Smooth muscle cell (in vitro differentiated cells): ENCODE measurements around the gene ANKRD13B. TPM values are rescaled to one million over a fixed set of nuclear protein-coding genes. Genes with fewer than 3 reads are reported as not detected.

Experiments
- DNase-seq: peaks from one replicate; lab custom pipeline; 2025; ENCODE audit not compliant: unreplicated experiment; lab: John Stamatoyannopoulos, UW
- H2AFZ ChIP-seq: fragments of 200-600 bp; sonication (generic); 2 replicates; pipeline ENCODE4 v1.6.0; 2016; ENCODE audit warnings: antibody characterized with exemption, low read depth, mild to moderate bottlenecking
- H3F3A ChIP-seq: fragments of 200-600 bp; sonication (generic); 2 replicates; pipeline ENCODE4 v1.6.0; 2017; ENCODE audit warnings: antibody characterized with exemption, low read depth
- H3K27ac ChIP-seq: fragments of 200-600 bp; sonication (generic); 2 replicates; pipeline ENCODE4 v1.5.1; 2016; ENCODE audit warnings: low read depth, mild to moderate bottlenecking
- H3K27me3 ChIP-seq: fragments of 200-600 bp; sonication (generic); 2 replicates; pipeline ENCODE4 v1.6.1; 2016; ENCODE audit warnings: low read depth, mild to moderate bottlenecking
- H3K36me3 ChIP-seq: fragments of 200-600 bp; sonication (generic); 2 replicates; pipeline ENCODE4 v1.5.1; 2016; ENCODE audit warnings: low read depth
- H3K4me1 ChIP-seq: fragments of 200-600 bp; sonication (generic); 2 replicates; pipeline ENCODE4 v1.5.1; 2016; ENCODE audit warnings: low read depth
- H3K4me2 ChIP-seq: fragments of 200-600 bp; sonication (generic); 2 replicates; pipeline ENCODE4 v1.6.0; 2016; ENCODE audit warnings: mild to moderate bottlenecking
- H3K4me3 ChIP-seq: fragments of 200-600 bp; sonication (generic); 2 replicates; pipeline ENCODE4 v1.5.1; 2016; ENCODE audit warnings: mild to moderate bottlenecking
- H3K79me2 ChIP-seq: fragments of 200-600 bp; sonication (generic); 2 replicates; pipeline ENCODE4 v1.6.0; 2016; ENCODE audit warnings: low read depth, mild to moderate bottlenecking
- H3K9ac ChIP-seq: fragments of 200-600 bp; sonication (generic); 2 replicates; pipeline ENCODE4 v1.6.0; 2016; ENCODE audit warnings: low read depth
- H3K9me3 ChIP-seq: fragments of 200-600 bp; sonication (generic); replicated peaks from 2 replicates; pipeline ENCODE4 v1.5.1; 2016; ENCODE audit warnings: low read depth
- H4K20me1 ChIP-seq: fragments of 200-600 bp; sonication (generic); 2 replicates; pipeline ENCODE4 v1.6.0; 2016; ENCODE audit warnings: low read depth
- WGBS: methylation state at CpG from one replicate; pipeline ENCODE4 v1.1.7; 2016; ENCODE audit warnings: low lambda C conversion rate; 5-methylcytosine and 5-hydroxymethylcytosine counted together
- polyA plus RNA-seq: library from polyadenylated mRNA; unstranded; fragments of >200 nt; fragmentation: Nextera tagmentation; extraction: Ambion mirVana; gene quantifications from 2 replicates; pipeline ENCODE4 v1.2.1, GENCODE V29; 2016
- total RNA-seq: library from RNA; depleted of rRNA; stranded (reverse); fragments of >200 nt; gene quantifications from 2 replicates; pipeline ENCODE4 v1.2.3, GENCODE V29; 2014
- TF ChIP-seq, protein P1 (sequence below): fragments of 200-600 bp; sonication (generic); IDR thresholded peaks from 2 replicates; pipeline ENCODE4 v1.5.1; 2017; ENCODE audit warnings: borderline replicate concordance, mild to moderate bottlenecking, antibody characterized with exemption; ENCODE audit not compliant: insufficient read depth, poor library complexity, severe bottlenecking

ANKRD13B gene
- total and polyA plus RNA-seq, 2 experiments from 2014 or later = 3.6 to 6.8 TPM

DNA sequence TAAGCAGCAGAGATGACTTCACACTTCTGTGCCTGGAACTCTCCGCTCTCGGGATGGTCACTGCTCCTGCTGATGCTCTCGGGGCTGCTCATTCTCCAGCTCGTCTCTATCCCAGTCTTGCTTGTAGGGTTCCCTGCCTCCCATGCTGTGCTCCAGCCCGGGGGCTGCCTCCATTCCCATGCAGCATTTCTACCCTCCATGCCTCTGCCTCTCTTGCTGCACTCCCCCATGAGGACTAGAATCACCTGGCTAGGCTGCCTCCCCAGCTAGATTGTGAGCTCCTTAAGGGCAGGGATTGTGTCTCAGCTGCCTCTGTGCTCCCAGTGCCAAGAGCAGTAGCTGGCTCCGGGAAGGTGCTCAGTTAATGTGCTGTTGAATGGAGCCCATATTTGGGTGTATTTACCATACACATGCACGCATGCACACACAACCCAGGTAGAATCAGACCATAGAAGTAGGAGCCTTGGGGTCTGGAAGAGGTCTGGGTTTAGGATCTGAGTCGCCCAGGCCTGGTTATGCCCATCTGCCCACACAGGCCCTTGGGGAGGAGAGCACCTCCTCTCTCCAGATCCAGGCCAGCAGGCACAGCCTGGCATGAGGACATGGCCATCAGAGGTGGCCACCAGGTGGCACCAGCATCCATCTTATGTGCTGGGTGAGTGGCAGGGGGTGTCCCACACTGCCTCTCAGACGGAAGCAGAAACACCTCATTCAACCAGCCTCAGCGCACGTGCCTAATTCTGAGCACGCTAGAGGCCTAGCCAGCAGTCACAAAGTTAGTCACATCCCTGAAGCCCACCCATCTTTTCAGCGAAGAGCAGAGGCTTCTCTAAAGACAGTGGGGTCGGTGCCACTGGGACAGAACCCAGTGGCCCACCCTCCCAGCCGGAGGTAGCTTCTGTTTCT, 12.8 kb upstream of the ANKRD13B start:
- DNase-seq = peak; percentile 32
- Histone ChIP-seq H3K4me1 (peaks cover 8% of the 10 kb centered on the region), H3K4me3 (no peak overlapping the region), H3K27me3 (no peaks in the 10 kb centered on the region), H3K27ac (no peak overlapping the region), H3K79me2 (peaks cover 18% of the 10 kb centered on the region), H3K9me3 (no peaks in the 10 kb centered on the region), H2AFZ (no peak overlapping the region), H3K36me3 (no peaks in the 10 kb centered on the region), H4K20me1 (peaks cover 30% of the 10 kb centered on the region), H3K4me2 (no peak overlapping the region), H3F3A (no peaks in the 10 kb centered on the region), H3K9ac (no peak overlapping the region)
- WGBS = 76% methylated on average over 15 of the region's 15 CpGs
- TF ChIP-seq, protein P1, sequence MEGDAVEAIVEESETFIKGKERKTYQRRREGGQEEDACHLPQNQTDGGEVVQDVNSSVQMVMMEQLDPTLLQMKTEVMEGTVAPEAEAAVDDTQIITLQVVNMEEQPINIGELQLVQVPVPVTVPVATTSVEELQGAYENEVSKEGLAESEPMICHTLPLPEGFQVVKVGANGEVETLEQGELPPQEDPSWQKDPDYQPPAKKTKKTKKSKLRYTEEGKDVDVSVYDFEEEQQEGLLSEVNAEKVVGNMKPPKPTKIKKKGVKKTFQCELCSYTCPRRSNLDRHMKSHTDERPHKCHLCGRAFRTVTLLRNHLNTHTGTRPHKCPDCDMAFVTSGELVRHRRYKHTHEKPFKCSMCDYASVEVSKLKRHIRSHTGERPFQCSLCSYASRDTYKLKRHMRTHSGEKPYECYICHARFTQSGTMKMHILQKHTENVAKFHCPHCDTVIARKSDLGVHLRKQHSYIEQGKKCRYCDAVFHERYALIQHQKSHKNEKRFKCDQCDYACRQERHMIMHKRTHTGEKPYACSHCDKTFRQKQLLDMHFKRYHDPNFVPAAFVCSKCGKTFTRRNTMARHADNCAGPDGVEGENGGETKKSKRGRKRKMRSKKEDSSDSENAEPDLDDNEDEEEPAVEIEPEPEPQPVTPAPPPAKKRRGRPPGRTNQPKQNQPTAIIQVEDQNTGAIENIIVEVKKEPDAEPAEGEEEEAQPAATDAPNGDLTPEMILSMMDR = peak; percentile 83

DNA sequence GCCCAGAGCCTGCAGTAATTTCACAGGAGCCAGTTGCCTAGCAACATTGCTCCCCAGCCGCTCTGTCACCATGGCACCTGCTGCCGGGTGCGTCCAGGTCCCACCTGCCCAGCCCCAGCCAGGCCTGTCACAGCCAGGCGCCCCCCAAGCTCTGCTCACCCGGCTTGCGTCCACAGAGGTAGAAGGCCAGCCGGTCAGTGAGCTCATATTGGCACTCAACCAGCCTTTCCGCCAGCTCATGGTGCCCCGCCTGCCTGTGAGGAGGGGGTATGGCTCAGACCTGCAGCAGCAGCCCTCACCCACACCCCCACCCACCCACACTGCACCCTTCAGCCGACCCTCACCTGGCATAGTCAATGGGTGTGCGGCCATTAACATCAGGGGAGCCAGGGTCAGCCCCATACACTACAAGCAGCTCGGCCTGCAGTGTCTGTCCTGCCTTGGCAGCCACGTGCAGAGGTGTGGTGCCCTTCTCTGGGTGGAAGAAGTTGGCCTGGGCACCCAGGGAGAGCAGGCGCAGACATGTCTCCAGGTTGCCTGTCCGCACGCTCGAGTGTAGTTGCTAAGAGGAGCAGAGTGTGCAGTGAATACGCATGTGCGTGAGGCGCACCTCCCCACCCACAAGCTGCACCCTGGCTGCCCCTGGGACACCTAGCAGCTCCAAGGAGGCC, 11.2 kb upstream of the ANKRD13B start:
- Histone ChIP-seq H3K4me3 (no peak overlapping the region), H4K20me1 (peaks cover 46% of the 10 kb centered on the region), H3K9me3 (no peaks in the 10 kb centered on the region), H3K79me2 (peaks cover 25% of the 10 kb centered on the region), H3K4me1 (peaks cover 12% of the 10 kb centered on the region), H2AFZ (no peak overlapping the region), H3F3A (no peaks in the 10 kb centered on the region), H3K9ac (no peak overlapping the region), H3K27me3 (no peaks in the 10 kb centered on the region), H3K27ac (no peak overlapping the region), H3K36me3 (no peaks in the 10 kb centered on the region), H3K4me2 (no peak overlapping the region)
- WGBS = 97% methylated on average over 20 of the region's 20 CpGs
- TF ChIP-seq, protein P1 = no peak
- no peak for DNase-seq

DNA sequence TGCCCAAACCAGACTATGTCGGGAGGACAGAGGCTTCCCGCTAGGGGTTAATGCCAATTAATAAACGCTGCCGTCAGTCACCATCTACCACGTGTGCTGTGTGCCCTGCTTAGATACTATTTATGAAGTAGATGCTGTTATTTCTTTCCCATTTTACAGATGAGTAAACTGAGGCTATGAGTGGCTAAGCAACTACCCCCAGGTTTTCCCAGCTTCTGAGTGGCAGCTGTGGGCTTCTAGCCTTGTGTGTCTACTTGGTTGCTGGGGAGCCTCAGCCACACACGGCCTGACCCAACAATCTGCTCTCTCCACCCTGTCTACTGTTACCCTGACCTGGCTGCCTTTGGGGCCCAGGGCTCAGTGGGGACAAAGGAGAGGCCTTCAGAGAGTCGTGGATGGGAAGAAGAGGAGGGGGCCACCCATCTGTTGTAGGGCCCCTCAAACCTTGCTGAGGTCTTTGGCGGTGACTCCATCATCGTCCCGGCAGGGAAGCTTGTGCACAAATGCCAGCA, 10.6 kb upstream of the ANKRD13B start:
- Histone ChIP-seq H3K4me3 (no peak overlapping the region), H3K4me2 (no peak overlapping the region), H3K27me3 (no peaks in the 10 kb centered on the region), H3K9ac (no peak overlapping the region), H3K9me3 (no peaks in the 10 kb centered on the region), H3F3A (no peaks in the 10 kb centered on the region), H3K79me2 (peaks cover 31% of the 10 kb centered on the region), H3K4me1 (peaks cover 18% of the 10 kb centered on the region), H3K27ac (no peak overlapping the region), H2AFZ (no peak overlapping the region), H4K20me1 (peaks cover 52% of the 10 kb centered on the region), H3K36me3 (no peaks in the 10 kb centered on the region)
- no peak for DNase-seq
- WGBS = 94% methylated on average over 10 of the region's 10 CpGs
- TF ChIP-seq, protein P1 = no peak
